GM19468 (cell line): ENCODE results near the gene HOXA11.

Experiments used
- ATAC-seq: cut with Tn5 transposase; IDR thresholded peaks from one replicate; pipeline ENCODE4 v1.9.1; 2021; ENCODE audit warnings: mild to moderate bottlenecking, moderate library complexity, moderate number of reproducible peaks; ENCODE audit not compliant: unreplicated experiment; ENCODE audit errors: extremely low read depth

Gene HOXA11

GRCh38 chr7:27172315-27172774 is 12.7 kb downstream of the HOXA11 start:
- ATAC-seq, result no peak

GRCh38 chr7:27171637-27172314 is 13.3 kb downstream of the HOXA11 start:
- no peak for ATAC-seq

DNA sequence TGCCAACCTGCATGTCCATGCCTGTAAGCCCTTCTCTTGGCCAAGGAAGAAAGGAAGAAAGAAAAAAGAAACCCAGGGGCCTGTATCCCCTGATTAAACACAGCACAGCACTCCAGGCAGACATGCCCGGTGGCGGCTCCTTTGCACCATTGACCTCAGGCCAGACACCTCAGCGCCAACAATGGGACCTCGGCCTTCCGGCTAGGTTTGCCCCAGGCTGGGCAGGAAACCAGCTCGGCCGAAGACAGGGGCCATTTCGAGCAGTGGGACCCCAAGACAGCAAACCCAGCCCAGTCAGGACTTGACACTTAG is 13.8 kb downstream of the HOXA11 start:
- no peak for ATAC-seq

- ATAC-seq, result no peak
Observed at GRCh38 chr7:27170426-27171324, 14.4 kb downstream of the HOXA11 start.

- no peak for ATAC-seq
Observed at GRCh38 chr7:27169658-27170425, 15.2 kb downstream of the HOXA11 start.

GRCh38 chr7:27168265-27168947 is 16.6 kb downstream of the HOXA11 start:
- no peak for ATAC-seq

DNA sequence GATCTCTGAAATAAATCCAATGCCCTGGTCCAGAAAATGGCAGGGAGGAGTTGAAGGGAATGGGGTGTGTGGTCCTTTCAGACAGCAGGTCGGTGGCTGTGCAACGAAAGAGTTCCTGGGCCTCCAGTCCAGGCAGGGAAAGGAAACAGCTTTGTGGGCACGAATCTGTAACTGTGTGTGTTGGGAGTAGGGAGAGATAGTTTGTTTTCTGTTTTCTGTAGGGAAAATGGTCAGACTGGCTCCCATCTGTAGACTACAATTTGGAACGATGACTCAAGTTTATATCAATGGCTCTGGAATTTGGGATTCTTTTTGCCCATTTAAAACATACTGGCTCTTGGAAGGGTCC is 17.1 kb downstream of the HOXA11 start:
- ATAC-seq, result no peak

GRCh38 chr7:27166531-27167505 is 18.2 kb downstream of the HOXA11 start:
- no peak for ATAC-seq

- ATAC-seq, result no peak
Observed at GRCh38 chr7:27165996-27166530, 19.0 kb downstream of the HOXA11 start.

GRCh38 chr7:27165089-27165995 is 19.7 kb downstream of the HOXA11 start, which contains the start of gene HOXA9:
HOXA9 (minus strand) TSS chr7:27165537; CDS start chr7:27165457, 80 bp downstream.
- no peak for ATAC-seq

DNA sequence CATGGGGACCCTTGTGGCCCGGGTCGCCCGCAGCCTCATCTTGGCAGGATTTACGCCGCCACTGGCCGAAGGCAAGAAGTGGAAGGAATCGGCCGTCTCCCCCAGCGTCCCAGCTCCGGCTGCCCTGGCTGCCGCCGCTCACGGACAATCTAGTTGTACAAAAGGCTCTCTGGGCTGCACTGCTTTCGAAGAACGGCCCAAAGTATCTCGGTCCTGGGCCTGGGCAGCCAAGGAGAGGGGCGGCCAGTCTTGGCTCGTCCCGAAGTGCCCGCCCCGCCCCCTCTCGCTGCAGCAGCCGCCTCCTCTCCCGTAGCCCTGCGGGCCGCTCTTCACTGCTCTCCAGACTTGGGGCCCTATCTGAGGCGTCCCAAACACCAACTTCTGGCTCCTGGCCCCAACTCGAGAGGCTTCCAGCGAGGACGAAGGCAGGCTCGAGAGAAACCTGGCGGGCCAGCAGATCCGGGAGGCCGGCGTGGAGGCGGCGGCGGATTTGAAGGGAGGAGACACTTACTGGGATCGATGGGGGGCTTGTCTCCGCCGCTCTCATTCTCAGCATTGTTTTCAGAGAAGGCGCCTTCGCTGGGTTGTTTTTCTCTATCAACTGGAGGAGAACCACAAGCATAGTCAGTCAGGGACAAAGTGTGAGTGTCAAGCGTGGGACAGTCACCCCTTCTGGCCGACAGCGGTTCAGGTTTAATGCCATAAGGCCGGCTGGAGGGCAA is 20.5 kb downstream of the HOXA11 start:
- ATAC-seq, result no peak

- no peak for ATAC-seq
Observed at GRCh38 chr7:27164045-27164366, 21.0 kb downstream of the HOXA11 start.

DNA sequence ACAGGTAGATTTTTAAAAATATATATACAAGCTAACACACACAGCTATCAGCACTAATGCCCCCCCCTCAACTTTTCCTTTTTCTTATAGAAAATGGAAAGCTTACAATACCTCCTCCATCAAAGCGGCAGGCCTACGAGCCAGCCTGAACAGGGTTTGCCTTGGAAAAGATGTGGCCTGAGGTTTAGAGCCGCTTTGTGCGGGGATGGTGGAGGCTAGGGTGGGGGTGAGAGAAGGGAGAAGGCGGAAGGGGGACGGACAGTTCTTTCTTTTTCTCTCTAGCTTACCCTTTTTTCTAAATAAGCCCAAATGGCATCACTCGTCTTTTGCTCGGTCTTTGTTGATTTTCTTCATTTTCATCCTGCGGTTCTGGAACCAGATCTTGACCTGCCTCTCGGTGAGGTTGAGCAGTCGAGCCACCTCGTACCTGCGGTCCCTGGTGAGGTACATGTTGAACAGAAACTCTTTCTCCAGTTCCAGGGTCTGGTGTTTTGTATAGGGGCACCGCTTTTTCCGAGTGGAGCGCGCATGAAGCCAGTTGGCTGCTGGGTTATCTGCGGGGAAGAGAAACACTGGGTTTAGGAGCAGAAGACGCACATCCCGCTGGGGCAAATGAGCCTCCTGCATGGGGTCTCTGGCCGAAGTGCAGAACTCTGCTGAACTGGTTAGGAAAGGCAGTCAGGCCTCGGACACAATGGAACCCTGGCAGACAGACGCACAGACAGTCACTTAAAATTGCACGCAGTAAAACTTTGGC is 21.6 kb downstream of the HOXA11 start:
- ATAC-seq, result no peak

DNA sequence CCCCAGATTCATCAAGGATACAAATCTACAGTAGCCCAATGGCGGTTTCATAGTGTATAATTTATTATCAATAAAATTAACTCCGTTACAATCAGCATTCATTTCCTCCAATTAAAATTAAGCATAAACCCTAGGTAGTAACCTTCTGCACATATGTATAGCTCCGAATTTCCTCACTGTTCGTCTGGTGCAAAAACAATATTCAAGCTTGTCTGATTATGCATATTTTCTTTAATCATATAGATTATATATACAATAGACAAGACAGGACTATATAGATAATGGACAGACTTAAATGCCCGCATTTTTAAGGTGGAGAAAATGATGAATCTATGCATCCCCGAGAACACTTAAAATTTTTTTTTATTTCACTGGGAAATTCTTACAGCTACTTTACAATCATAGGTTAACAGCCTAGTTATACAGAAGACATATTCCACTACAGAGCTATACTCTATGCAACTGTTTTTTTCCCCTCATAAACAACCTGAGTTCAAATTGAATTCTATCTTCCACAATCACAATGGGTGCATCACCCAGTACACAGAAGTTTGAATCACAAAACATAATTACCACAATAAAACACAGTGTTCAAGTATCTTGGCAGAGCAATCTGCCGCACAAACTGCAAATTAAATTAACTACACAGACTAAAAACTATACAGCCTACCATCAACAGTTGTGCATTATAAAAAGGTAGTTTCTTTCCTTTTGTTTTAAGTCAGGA is 22.3 kb downstream of the HOXA11 start:
- no peak for ATAC-seq

GRCh38 chr7:27161721-27162560 is 23.1 kb downstream of the HOXA11 start:
- ATAC-seq, result no peak
